Karpas-422 (cell line): ENCODE measurements around the gene ASS1. TPM values are rescaled to one million over a fixed set of nuclear protein-coding genes. Genes with fewer than 3 reads are reported as not detected.
"Not testable (repeated sequence)": the region's sequence is repeated elsewhere in the genome, so short reads cannot be mapped to it uniquely, and the experiment has no call there.

Experiments
- DNase-seq: peaks from one replicate; pipeline ENCODE4 v3.0.0-alpha.2; 2015
- H2AFZ ChIP-seq: fragments of 200-600 bp; sonication (generic); 2 replicates; pipeline ENCODE4 v1.6.1; 2014; ENCODE audit warnings: antibody characterized with exemption, low read length, mixed read lengths
- H3K27ac ChIP-seq: fragments of 200-600 bp; sonication (generic); 2 replicates; pipeline ENCODE4 v1.5.1; 2014; ENCODE audit warnings: mild to moderate bottlenecking, low read length, moderate library complexity
- H3K27me3 ChIP-seq: fragments of 200-600 bp; sonication (generic); 2 replicates; pipeline ENCODE4 v1.6.1; 2014; ENCODE audit warnings: low read length, mixed read lengths
- H3K36me3 ChIP-seq: fragments of 200-600 bp; sonication (generic); 2 replicates; pipeline ENCODE4 v1.6.1; 2014; ENCODE audit warnings: low read length, mixed read lengths; ENCODE audit not compliant: insufficient read depth
- H3K4me1 ChIP-seq: fragments of 200-600 bp; sonication (generic); 2 replicates; pipeline ENCODE4 v1.6.1; 2014; ENCODE audit warnings: mild to moderate bottlenecking, low read length, mixed read lengths
- H3K4me2 ChIP-seq: fragments of 200-600 bp; sonication (generic); 2 replicates; pipeline ENCODE4 v1.6.1; 2014; ENCODE audit warnings: low read length, low read depth, mild to moderate bottlenecking; ENCODE audit not compliant: poor library complexity, severe bottlenecking
- H3K4me3 ChIP-seq: fragments of 200-600 bp; sonication (generic); 2 replicates; pipeline ENCODE4 v1.5.1; 2014; ENCODE audit warnings: mild to moderate bottlenecking, antibody characterized with exemption, low read length, mixed read lengths
- H3K79me2 ChIP-seq: fragments of 200-600 bp; sonication (generic); 2 replicates; pipeline ENCODE4 v1.6.1; 2014; ENCODE audit warnings: mild to moderate bottlenecking, low read length, mixed read lengths
- H3K9ac ChIP-seq: fragments of 200-600 bp; sonication (generic); 2 replicates; pipeline ENCODE4 v1.6.0; 2014; ENCODE audit warnings: low read length
- H3K9me2 ChIP-seq: fragments of 200-600 bp; sonication (generic), shearing (Covaris generic); replicated peaks from 2 replicates; pipeline ENCODE4 v1.6.0; 2014; ENCODE audit warnings: mild to moderate bottlenecking, low read length, moderate library complexity; ENCODE audit not compliant: insufficient read depth
- H3K9me3 ChIP-seq: fragments of 300-700, 200-600 bp; sonication (generic); 2 replicates; pipeline ENCODE4 v1.6.1; 2014; ENCODE audit warnings: low read length, mixed read lengths
- H4K20me1 ChIP-seq: fragments of 200-600 bp; sonication (generic); 2 replicates; pipeline ENCODE4 v1.6.1; 2014; ENCODE audit warnings: mild to moderate bottlenecking, antibody characterized with exemption, low read length, low read depth; ENCODE audit not compliant: insufficient read depth
- total RNA-seq: library from RNA; depleted of rRNA; stranded (reverse); fragments of >200 nt; shearing (Covaris generic); gene quantifications from 2 replicates; pipeline ENCODE4 v1.2.3, GENCODE V29; 2014; ENCODE audit warnings: low replicate concordance

ASS1 gene
- total RNA-seq, 1 experiment from 2014 or later, result not detected

GRCh38 chr9:130434656-130435055, 10.1 kb upstream of the ASS1 start:
- not testable (repeated sequence) for H3K27ac ChIP-seq, H4K20me1 ChIP-seq, H3K4me1 ChIP-seq, DNase-seq, H3K9ac ChIP-seq, H3K4me3 ChIP-seq, H3K9me2 ChIP-seq, H3K36me3 ChIP-seq, H3K9me3 ChIP-seq, H3K4me2 ChIP-seq, H3K79me2 ChIP-seq, H2AFZ ChIP-seq, H3K27me3 ChIP-seq

DNA sequence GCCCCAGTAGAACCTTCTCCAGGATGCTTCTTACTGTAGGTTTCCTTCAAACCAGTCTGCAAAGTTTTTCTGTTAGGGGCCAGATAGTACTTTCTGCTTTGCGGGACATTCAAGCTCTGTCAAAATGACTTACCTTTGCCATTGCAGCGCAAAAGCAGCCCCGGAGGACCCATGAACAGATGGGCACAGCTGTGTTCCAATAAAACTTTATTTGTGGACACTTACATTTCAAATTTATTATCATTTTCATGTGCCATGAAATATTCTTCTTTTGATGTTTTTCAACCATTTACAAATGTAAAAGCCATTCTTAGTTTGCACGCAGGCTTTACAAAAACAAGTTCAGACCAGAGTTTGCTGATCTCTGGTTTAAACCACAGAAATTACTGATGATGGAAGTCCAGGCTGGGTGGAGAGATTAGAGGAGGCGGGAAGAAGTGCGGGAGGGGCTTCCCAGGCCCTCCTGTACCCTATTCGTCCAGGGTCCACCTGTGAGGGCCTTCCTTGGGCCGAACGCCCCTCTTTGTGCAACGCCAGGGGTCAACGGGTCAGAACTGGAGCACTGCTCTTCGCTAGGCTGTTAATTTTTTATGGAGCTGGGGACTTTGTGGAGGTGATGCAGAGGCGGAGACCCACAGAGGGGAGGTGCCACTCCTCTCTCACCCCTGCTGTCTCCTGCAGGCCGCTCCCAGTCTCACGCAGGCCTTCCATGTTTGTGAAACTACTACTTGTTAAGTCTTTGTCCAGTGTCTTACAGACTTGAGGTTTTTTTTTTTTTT, 7.6 kb upstream of the ASS1 start:
- Histone ChIP-seq H3K9me3 (peaks cover 13% of the 10 kb centered on the region), H3K4me1 (no peaks in the 10 kb centered on the region), H3K27ac (no peak overlapping the region), H3K9ac (no peak overlapping the region), H3K79me2 (no peaks in the 10 kb centered on the region), H2AFZ (no peak overlapping the region), H3K4me2 (no peak overlapping the region), H3K27me3 (no peaks in the 10 kb centered on the region), H4K20me1 (no peaks in the 10 kb centered on the region), H3K36me3 (no peaks in the 10 kb centered on the region), H3K9me2 (no peaks in the 10 kb centered on the region), H3K4me3 (no peak overlapping the region)
- DNase-seq, result no peak

DNA sequence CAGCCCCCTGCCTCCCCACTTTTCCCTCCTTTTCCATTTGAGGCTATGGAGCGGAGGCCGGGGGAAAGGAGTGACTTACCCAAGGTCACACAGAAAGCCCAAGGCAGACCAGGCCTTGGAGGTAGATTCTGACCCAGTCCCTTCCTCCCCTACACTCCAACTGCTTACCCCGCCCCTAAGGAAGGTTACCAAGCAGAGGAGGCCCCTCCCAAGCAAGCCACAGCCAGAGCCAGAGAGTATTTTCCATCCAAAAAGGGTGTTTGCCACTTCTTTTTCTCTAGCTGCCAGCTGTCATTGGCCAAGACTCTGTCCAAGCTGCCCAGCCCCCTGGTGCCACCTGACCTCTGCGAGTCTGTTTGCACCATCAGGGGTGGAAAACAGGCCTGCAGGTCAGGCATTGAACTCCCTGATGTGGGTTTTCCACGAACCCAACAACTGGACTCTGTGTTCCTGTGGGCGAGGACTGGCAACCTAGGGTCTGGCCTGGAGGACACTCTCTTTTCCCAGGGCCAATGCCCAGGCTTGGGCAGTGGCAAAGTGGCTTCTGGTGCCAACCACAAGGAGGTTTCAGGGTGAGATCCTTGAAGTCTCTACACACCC, 6.3 kb upstream of the ASS1 start:
- Histone ChIP-seq H3K4me1 (no peaks in the 10 kb centered on the region), H3K36me3 (no peaks in the 10 kb centered on the region), H3K79me2 (no peaks in the 10 kb centered on the region), H3K4me3 (no peak overlapping the region), H3K27ac (no peak overlapping the region), H3K27me3 (no peaks in the 10 kb centered on the region), H3K4me2 (no peak overlapping the region), H3K9me2 (no peaks in the 10 kb centered on the region), H4K20me1 (no peaks in the 10 kb centered on the region), H2AFZ (no peak overlapping the region), H3K9ac (no peak overlapping the region), H3K9me3 (peaks cover 13% of the 10 kb centered on the region)
- DNase-seq, result no peak

DNA sequence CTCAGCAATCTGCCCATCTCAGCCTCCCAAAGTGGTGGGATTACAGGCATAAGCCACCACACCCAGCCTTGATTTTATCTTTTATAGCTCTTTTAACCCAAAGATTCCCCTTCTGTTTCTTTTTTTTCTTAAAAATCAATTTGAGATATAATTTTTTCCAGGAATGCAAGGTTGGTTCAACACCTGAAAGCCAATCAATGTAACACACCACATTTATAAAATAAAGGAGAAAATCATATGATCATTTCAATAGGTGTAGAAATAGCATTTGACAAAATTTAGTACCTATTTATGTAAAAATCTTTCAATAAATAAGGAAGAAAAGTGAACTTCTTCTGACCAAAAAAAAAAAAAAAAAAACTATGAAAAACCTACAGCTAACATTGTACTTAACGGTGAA, 3.7 kb upstream of the ASS1 start:
- no peak overlapping the region for H3K4me3 ChIP-seq
- no peak overlapping the region for H3K27ac ChIP-seq
- H4K20me1 ChIP-seq, result no peaks in the 10 kb centered on the region
- H3K4me1 ChIP-seq, result no peaks in the 10 kb centered on the region
- no peak for DNase-seq
- no peaks in the 10 kb centered on the region for H3K36me3 ChIP-seq
- H3K4me2 ChIP-seq, result no peak overlapping the region
- no peak overlapping the region for H3K9ac ChIP-seq
- no peaks in the 10 kb centered on the region for H3K79me2 ChIP-seq
- H3K9me3 ChIP-seq, result peaks cover 13% of the 10 kb centered on the region
- no peak overlapping the region for H2AFZ ChIP-seq
- no peaks in the 10 kb centered on the region for H3K9me2 ChIP-seq
- no peaks in the 10 kb centered on the region for H3K27me3 ChIP-seq

- H2AFZ ChIP-seq, result no peak overlapping the region
- no peaks in the 10 kb centered on the region for H3K9me2 ChIP-seq
- H3K9ac ChIP-seq, result no peak overlapping the region
- H3K4me2 ChIP-seq, result no peak overlapping the region
- no peaks in the 10 kb centered on the region for H4K20me1 ChIP-seq
- H3K4me1 ChIP-seq, result no peaks in the 10 kb centered on the region
- no peaks in the 10 kb centered on the region for H3K79me2 ChIP-seq
- H3K36me3 ChIP-seq, result no peaks in the 10 kb centered on the region
- H3K27me3 ChIP-seq, result no peaks in the 10 kb centered on the region
- DNase-seq, result no peak
- peaks cover 13% of the 10 kb centered on the region for H3K9me3 ChIP-seq
- H3K27ac ChIP-seq, result no peak overlapping the region
- H3K4me3 ChIP-seq, result no peak overlapping the region
These were observed 1.9 kb upstream of the ASS1 start for GRCh38 chr9:130442746-130443455.

DNA sequence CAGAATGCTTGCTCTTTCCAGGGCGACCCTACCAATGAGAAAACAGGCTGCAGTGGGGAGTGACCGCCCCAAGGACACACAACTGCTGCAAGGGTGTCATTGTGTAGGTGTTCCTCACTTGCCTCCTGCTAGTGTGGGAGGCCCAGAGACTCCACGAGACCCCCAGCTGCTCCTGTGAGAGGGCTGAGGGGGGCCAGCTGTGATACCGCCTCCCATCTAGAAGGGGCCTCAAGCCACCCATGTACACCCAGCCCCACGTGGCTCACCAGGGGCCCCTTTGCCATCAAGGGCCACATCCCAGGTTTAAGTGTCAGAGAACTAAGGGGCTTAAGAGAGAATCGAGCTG, 1.3 kb upstream of the ASS1 start:
- Histone ChIP-seq H3K27me3 (no peaks in the 10 kb centered on the region), H3K9ac (no peak overlapping the region), H3K4me1 (no peaks in the 10 kb centered on the region), H3K27ac (no peak overlapping the region), H3K9me3 (peaks cover 13% of the 10 kb centered on the region), H4K20me1 (no peaks in the 10 kb centered on the region), H2AFZ (no peak overlapping the region), H3K9me2 (no peaks in the 10 kb centered on the region), H3K79me2 (no peaks in the 10 kb centered on the region), H3K4me2 (no peak overlapping the region), H3K4me3 (no peak overlapping the region), H3K36me3 (no peaks in the 10 kb centered on the region)
- DNase-seq, result no peak

GRCh38 chr9:130443840-130444492, 795 bp upstream of the ASS1 start:
- no peaks in the 10 kb centered on the region for H3K36me3 ChIP-seq
- no peaks in the 10 kb centered on the region for H3K4me1 ChIP-seq
- no peaks in the 10 kb centered on the region for H3K9me2 ChIP-seq
- H3K27me3 ChIP-seq, result no peaks in the 10 kb centered on the region
- H3K27ac ChIP-seq, result no peak overlapping the region
- no peak overlapping the region for H3K4me3 ChIP-seq
- H3K79me2 ChIP-seq, result no peaks in the 10 kb centered on the region
- peaks cover 13% of the 10 kb centered on the region for H3K9me3 ChIP-seq
- no peak overlapping the region for H3K4me2 ChIP-seq
- no peak for DNase-seq
- no peak overlapping the region for H3K9ac ChIP-seq
- no peak overlapping the region for H2AFZ ChIP-seq
- H4K20me1 ChIP-seq, result no peaks in the 10 kb centered on the region
